Duodenal mucosa (tissue), 2 donors: Measurements from ENCODE around the gene DIAPH2.

Experiments used
- H3K27ac ChIP-seq: one replicate; pipeline ENCODE4 v1.7.0; 2013; ENCODE audit warnings: low read depth, low read length
- H3K27me3 ChIP-seq, 2 donors: one replicate each; pipeline ENCODE4 v1.7.0; 2013; ENCODE audit warnings: low read length in 2 of 2, control low read depth in 1 of 2; ENCODE audit not compliant: insufficient read depth in 2 of 2, control insufficient read depth in 1 of 2
- H3K36me3 ChIP-seq, 2 donors: one replicate each; pipeline ENCODE4 v1.7.0; 2013; ENCODE audit warnings: low read length in 2 of 2, control low read depth in 1 of 2; ENCODE audit not compliant: insufficient read depth in 2 of 2, control insufficient read depth in 1 of 2
- H3K4me1 ChIP-seq, 2 donors: one replicate each; pipeline ENCODE4 v1.7.0; 2013; ENCODE audit warnings: low read length in 2 of 2, control low read depth in 1 of 2; ENCODE audit not compliant: insufficient read depth in 2 of 2, control insufficient read depth in 1 of 2
- H3K4me3 ChIP-seq, 2 donors: one replicate each; pipeline ENCODE4 v1.7.0; 2013; ENCODE audit warnings: low read length in 2 of 2, low read depth in 1 of 2
- H3K9ac ChIP-seq, 2 donors: one replicate each; pipeline ENCODE4 v1.7.0; 2013; ENCODE audit warnings: low read length in 2 of 2, low read depth in 1 of 2
- H3K9me3 ChIP-seq, 2 donors: one replicate each; pipeline ENCODE4 v1.7.0; 2013; ENCODE audit warnings: low read length in 2 of 2, control low read depth in 1 of 2; ENCODE audit not compliant: control insufficient read depth in 1 of 2

DIAPH2 gene

GRCh38 chrX:96909291-96909690 is 224.6 kb downstream of the DIAPH2 start:
- Histone ChIP-seq H3K36me3 (no peaks in the 10 kb centered on the region), H3K27me3 (no peaks in the 10 kb centered on the region), H3K4me1 (no peaks in the 10 kb centered on the region), H3K4me3 (no peak overlapping the region), H3K27ac (no peak overlapping the region), H3K9ac (no peak overlapping the region), H3K9me3 (no peaks in the 10 kb centered on the region)

GRCh38 chrX:96918864-96919263 is 234.2 kb downstream of the DIAPH2 start:
- no peak overlapping the region for H3K4me3 ChIP-seq
- H3K9me3 ChIP-seq: no peaks in the 10 kb centered on the region
- no peaks in the 10 kb centered on the region for H3K4me1 ChIP-seq
- H3K9ac ChIP-seq: no peak overlapping the region
- peaks cover 0 to 3% of the 10 kb centered on the region in 2 donors for H3K36me3 ChIP-seq
- H3K27ac ChIP-seq: no peak overlapping the region
- H3K27me3 ChIP-seq: no peaks in the 10 kb centered on the region

GRCh38 chrX:96919672-96920071 is 235.0 kb downstream of the DIAPH2 start:
- Histone ChIP-seq H3K4me1 (no peaks in the 10 kb centered on the region), H3K4me3 (no peak overlapping the region), H3K27ac (no peak overlapping the region), H3K9me3 (no peaks in the 10 kb centered on the region), H3K36me3 (peaks cover 0 to 3% of the 10 kb centered on the region in 2 donors), H3K9ac (no peak overlapping the region), H3K27me3 (no peaks in the 10 kb centered on the region)

- no peak overlapping the region for H3K27ac ChIP-seq
- no peaks in the 10 kb centered on the region for H3K36me3 ChIP-seq
- no peaks in the 10 kb centered on the region for H3K9me3 ChIP-seq
- no peaks in the 10 kb centered on the region for H3K4me1 ChIP-seq
- no peak overlapping the region for H3K9ac ChIP-seq
- no peaks in the 10 kb centered on the region for H3K27me3 ChIP-seq
- H3K4me3 ChIP-seq: no peak overlapping the region
These were observed 239.9 kb downstream of the DIAPH2 start for GRCh38 chrX:96924581-96924980.

GRCh38 chrX:96929036-96929435 is 244.4 kb downstream of the DIAPH2 start:
- H3K36me3 ChIP-seq: no peaks in the 10 kb centered on the region
- no peak overlapping the region for H3K4me3 ChIP-seq
- H3K9ac ChIP-seq: no peak overlapping the region
- H3K4me1 ChIP-seq: no peaks in the 10 kb centered on the region
- no peaks in the 10 kb centered on the region for H3K9me3 ChIP-seq
- H3K27me3 ChIP-seq: no peaks in the 10 kb centered on the region
- no peak overlapping the region for H3K27ac ChIP-seq

GRCh38 chrX:96957718-96958117 is 273.1 kb downstream of the DIAPH2 start:
- H3K9ac ChIP-seq: no peak overlapping the region
- H3K27ac ChIP-seq: no peak overlapping the region
- no peaks in the 10 kb centered on the region for H3K4me1 ChIP-seq
- no peak overlapping the region for H3K4me3 ChIP-seq
- H3K36me3 ChIP-seq: peaks cover 0 to 8% of the 10 kb centered on the region in 2 donors
- H3K9me3 ChIP-seq: peaks cover 0 to 8% of the 10 kb centered on the region in 2 donors
- H3K27me3 ChIP-seq: no peaks in the 10 kb centered on the region

GRCh38 chrX:96971812-96972211 is 287.2 kb downstream of the DIAPH2 start:
- H3K27me3 ChIP-seq: no peaks in the 10 kb centered on the region
- no peaks in the 10 kb centered on the region for H3K4me1 ChIP-seq
- no peak overlapping the region for H3K27ac ChIP-seq
- no peak overlapping the region for H3K9ac ChIP-seq
- no peak overlapping the region for H3K4me3 ChIP-seq
- H3K36me3 ChIP-seq: no peaks in the 10 kb centered on the region
- H3K9me3 ChIP-seq: no peaks in the 10 kb centered on the region

- H3K9ac ChIP-seq: no peak overlapping the region
- H3K36me3 ChIP-seq: no peaks in the 10 kb centered on the region
- H3K9me3 ChIP-seq: no peaks in the 10 kb centered on the region
- H3K4me1 ChIP-seq: peaks cover 0 to 5% of the 10 kb centered on the region in 2 donors
- H3K27ac ChIP-seq: no peak overlapping the region
- no peaks in the 10 kb centered on the region for H3K27me3 ChIP-seq
- no peak overlapping the region for H3K4me3 ChIP-seq
These were observed 294.3 kb downstream of the DIAPH2 start for GRCh38 chrX:96978906-96979305.

- Histone ChIP-seq H3K9ac (no peak overlapping the region), H3K27me3 (no peaks in the 10 kb centered on the region), H3K9me3 (no peaks in the 10 kb centered on the region), H3K4me1 (peaks cover 0 to 5% of the 10 kb centered on the region in 2 donors), H3K4me3 (no peak overlapping the region), H3K27ac (no peak overlapping the region), H3K36me3 (no peaks in the 10 kb centered on the region)
These were observed 295.1 kb downstream of the DIAPH2 start for GRCh38 chrX:96979766-96980165.

- Histone ChIP-seq H3K36me3 (no peaks in the 10 kb centered on the region), H3K27ac (no peak overlapping the region), H3K9ac (no peak overlapping the region), H3K4me1 (peaks cover 0 to 5% of the 10 kb centered on the region in 2 donors), H3K27me3 (no peaks in the 10 kb centered on the region), H3K4me3 (no peak overlapping the region), H3K9me3 (no peaks in the 10 kb centered on the region)
These were observed 297.5 kb downstream of the DIAPH2 start for GRCh38 chrX:96982161-96982560.

GRCh38 chrX:96984538-96984937 is 299.9 kb downstream of the DIAPH2 start:
- H3K36me3 ChIP-seq: no peaks in the 10 kb centered on the region
- no peak overlapping the region for H3K4me3 ChIP-seq
- H3K4me1 ChIP-seq: peaks cover 0 to under 1% of the 10 kb centered on the region in 2 donors
- no peak overlapping the region for H3K27ac ChIP-seq
- no peaks in the 10 kb centered on the region for H3K9me3 ChIP-seq
- no peaks in the 10 kb centered on the region for H3K27me3 ChIP-seq
- no peak overlapping the region for H3K9ac ChIP-seq
